Measurements from ENCODE around the gene TSEN34. TPM values are rescaled to one million over a fixed set of nuclear protein-coding genes. Genes with fewer than 3 reads are reported as not detected.
"Not testable (repeated sequence)": the region's sequence is repeated elsewhere in the genome, so short reads cannot be mapped to it uniquely, and the experiment has no call there.

Gene TSEN34
- total RNA-seq, 1 experiment from 2014 or later, result 194 TPM

DNA sequence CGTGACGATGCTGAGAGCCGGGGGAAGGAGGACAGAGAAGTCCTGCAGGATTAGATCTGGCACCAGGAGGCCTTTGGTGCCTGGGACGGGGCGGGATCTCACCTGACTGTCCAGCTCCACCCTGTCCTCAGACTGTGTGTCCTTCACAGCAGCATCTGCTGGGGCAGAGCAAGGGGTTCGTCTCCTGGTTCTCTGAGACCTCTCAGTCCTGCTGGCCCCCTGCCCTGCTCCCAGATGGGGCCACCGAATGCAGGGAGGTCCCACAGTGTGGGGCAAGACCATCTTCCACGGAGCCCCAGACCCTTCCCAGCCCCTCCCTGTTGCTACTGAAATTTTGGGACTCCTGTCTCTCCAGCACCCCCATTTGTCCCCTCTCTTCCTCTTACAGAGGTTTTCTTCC lies 27.2 kb downstream of the TSEN34 start:
- H3K27me3 ChIP-seq (ENCODE audit: control insufficient read depth, insufficient read depth, low read length), result no peaks in the 10 kb centered on the region
- H3K4me1 ChIP-seq (ENCODE audit: control insufficient read depth, insufficient read depth, low read length), result peaks cover 5% of the 10 kb centered on the region; the same call in 1 of the 2 replicates
- CTCF ChIA-PET, result interaction anchor here (0.6 kb wide), 1 partner anchor 86 kb away, joined by 5 read pairs; no protein-coding TSS in a partner anchor
- no peak for TF ChIP-seq SIN3A (IDR thresholded peaks at IDR 0.05; ENCODE audit: borderline replicate concordance, insufficient read depth, low read depth, low read length)
- TF ChIP-seq, protein P1, sequence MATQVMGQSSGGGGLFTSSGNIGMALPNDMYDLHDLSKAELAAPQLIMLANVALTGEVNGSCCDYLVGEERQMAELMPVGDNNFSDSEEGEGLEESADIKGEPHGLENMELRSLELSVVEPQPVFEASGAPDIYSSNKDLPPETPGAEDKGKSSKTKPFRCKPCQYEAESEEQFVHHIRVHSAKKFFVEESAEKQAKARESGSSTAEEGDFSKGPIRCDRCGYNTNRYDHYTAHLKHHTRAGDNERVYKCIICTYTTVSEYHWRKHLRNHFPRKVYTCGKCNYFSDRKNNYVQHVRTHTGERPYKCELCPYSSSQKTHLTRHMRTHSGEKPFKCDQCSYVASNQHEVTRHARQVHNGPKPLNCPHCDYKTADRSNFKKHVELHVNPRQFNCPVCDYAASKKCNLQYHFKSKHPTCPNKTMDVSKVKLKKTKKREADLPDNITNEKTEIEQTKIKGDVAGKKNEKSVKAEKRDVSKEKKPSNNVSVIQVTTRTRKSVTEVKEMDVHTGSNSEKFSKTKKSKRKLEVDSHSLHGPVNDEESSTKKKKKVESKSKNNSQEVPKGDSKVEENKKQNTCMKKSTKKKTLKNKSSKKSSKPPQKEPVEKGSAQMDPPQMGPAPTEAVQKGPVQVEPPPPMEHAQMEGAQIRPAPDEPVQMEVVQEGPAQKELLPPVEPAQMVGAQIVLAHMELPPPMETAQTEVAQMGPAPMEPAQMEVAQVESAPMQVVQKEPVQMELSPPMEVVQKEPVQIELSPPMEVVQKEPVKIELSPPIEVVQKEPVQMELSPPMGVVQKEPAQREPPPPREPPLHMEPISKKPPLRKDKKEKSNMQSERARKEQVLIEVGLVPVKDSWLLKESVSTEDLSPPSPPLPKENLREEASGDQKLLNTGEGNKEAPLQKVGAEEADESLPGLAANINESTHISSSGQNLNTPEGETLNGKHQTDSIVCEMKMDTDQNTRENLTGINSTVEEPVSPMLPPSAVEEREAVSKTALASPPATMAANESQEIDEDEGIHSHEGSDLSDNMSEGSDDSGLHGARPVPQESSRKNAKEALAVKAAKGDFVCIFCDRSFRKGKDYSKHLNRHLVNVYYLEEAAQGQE (IDR thresholded peaks at IDR 0.05; ENCODE audit: insufficient read depth in 1 of 2, low read depth in 2 of 2, low read length in 1 of 2), result no peak
- TF ChIP-seq, protein P2, sequence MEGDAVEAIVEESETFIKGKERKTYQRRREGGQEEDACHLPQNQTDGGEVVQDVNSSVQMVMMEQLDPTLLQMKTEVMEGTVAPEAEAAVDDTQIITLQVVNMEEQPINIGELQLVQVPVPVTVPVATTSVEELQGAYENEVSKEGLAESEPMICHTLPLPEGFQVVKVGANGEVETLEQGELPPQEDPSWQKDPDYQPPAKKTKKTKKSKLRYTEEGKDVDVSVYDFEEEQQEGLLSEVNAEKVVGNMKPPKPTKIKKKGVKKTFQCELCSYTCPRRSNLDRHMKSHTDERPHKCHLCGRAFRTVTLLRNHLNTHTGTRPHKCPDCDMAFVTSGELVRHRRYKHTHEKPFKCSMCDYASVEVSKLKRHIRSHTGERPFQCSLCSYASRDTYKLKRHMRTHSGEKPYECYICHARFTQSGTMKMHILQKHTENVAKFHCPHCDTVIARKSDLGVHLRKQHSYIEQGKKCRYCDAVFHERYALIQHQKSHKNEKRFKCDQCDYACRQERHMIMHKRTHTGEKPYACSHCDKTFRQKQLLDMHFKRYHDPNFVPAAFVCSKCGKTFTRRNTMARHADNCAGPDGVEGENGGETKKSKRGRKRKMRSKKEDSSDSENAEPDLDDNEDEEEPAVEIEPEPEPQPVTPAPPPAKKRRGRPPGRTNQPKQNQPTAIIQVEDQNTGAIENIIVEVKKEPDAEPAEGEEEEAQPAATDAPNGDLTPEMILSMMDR (IDR thresholded peaks at IDR 0.05), result no peak
- TF ChIP-seq TCF7L2 (IDR thresholded peaks at IDR 0.05; ENCODE audit: low read depth, low read length), result no peak
- no peak for TF ChIP-seq POLR2AphosphoS5 (IDR thresholded peaks at IDR 0.05; ENCODE audit: low read depth, low read length)
- ATAC-seq, result no peak
- no peak overlapping the region; the same call in 1 of the 2 replicates for H3K27ac ChIP-seq (ENCODE audit: low read length)
- DNase-seq (ENCODE audit: low read depth, low spot score), result no peak
- H3K9me3 ChIP-seq (ENCODE audit: control insufficient read depth, insufficient read depth, low read depth, low read length), result no peaks in the 10 kb centered on the region
- no peak overlapping the region for H3K4me3 ChIP-seq (ENCODE audit: low read depth in 2 of 2, low read length in 2 of 2)
- intact Hi-C loops (cut with micrococcal nuclease; ENCODE audit: unreplicated experiment), result no loop called here
- no TSS peak for BruUV-seq (replicated peaks)
- H3K36me3 ChIP-seq (ENCODE audit: control insufficient read depth, insufficient read depth, low read length), result no peaks in the 10 kb centered on the region
- in situ Hi-C loops (cut with HindIII; ENCODE audit: low pct_unique_long_range_greater_than_20kb, low sequenced_read_pairs), result no loop called here
- POLR2A ChIA-PET, result no interaction called here

DNA sequence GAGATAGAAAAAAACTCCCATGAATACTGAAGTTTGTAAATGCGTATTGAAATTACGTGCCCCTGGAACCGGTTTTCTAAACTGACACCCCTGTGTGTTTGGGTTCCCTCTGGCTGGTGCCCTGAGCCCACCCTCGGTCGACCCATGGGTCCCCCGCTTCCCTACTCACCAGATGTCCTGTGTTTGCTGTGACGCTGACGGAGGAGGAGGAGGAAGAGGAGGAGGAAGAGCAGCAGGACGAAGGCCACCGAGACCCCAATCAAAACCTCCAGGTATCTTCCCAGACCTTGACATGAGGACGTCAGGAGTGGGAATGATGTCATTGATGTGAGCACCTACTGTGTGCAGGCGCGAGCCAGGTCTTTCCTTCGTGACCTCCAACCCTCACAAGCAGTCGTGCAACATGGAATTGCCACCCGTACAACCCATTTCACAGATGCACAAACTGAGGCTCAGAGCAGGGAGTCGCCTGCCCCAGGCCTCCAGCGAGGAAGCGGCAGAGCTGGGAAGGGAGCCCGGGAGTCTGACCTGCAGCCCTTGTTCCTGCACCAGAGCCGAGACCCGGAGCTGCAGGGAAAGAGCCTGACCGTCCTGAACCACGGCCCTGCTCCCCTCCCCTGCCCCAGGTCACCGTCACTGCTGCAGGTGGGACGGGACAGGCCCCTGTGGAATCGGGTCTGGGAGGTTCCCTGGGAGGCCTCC lies 28.0 kb downstream of the TSEN34 start:
- Histone ChIP-seq H3K4me3 (ENCODE audit: low read depth in 2 of 2, low read length in 2 of 2) (no peak overlapping the region), H3K27me3 (ENCODE audit: control insufficient read depth, insufficient read depth, low read length) (no peaks in the 10 kb centered on the region), H3K9me3 (ENCODE audit: control insufficient read depth, insufficient read depth, low read depth, low read length) (no peaks in the 10 kb centered on the region), H3K27ac (ENCODE audit: low read length) (no peak overlapping the region), H3K36me3 (ENCODE audit: control insufficient read depth, insufficient read depth, low read length) (no peaks in the 10 kb centered on the region), H3K4me1 (ENCODE audit: control insufficient read depth, insufficient read depth, low read length) (peaks cover 5% of the 10 kb centered on the region; the same call in 1 of the 2 replicates)
- intact Hi-C loops (cut with micrococcal nuclease; ENCODE audit: unreplicated experiment), result no loop called here
- no peak for ATAC-seq
- in situ Hi-C loops (cut with HindIII; ENCODE audit: low pct_unique_long_range_greater_than_20kb, low sequenced_read_pairs), result no loop called here
- TF ChIP-seq, protein P2 (IDR thresholded peaks at IDR 0.05), result no peak
- TF ChIP-seq TCF7L2 (IDR thresholded peaks at IDR 0.05; ENCODE audit: low read depth, low read length) (no peak), POLR2AphosphoS5 (IDR thresholded peaks at IDR 0.05; ENCODE audit: low read depth, low read length) (no peak), SIN3A (IDR thresholded peaks at IDR 0.05; ENCODE audit: borderline replicate concordance, insufficient read depth, low read depth, low read length) (no peak)
- TF ChIP-seq, protein P1 (IDR thresholded peaks at IDR 0.05; ENCODE audit: insufficient read depth in 1 of 2, low read depth in 2 of 2, low read length in 1 of 2), result no peak
- no peak for DNase-seq (ENCODE audit: low read depth, low spot score)
- ChIA-PET CTCF (no interaction called here), POLR2A (no interaction called here)
- BruUV-seq (replicated peaks), result no TSS peak

DNA sequence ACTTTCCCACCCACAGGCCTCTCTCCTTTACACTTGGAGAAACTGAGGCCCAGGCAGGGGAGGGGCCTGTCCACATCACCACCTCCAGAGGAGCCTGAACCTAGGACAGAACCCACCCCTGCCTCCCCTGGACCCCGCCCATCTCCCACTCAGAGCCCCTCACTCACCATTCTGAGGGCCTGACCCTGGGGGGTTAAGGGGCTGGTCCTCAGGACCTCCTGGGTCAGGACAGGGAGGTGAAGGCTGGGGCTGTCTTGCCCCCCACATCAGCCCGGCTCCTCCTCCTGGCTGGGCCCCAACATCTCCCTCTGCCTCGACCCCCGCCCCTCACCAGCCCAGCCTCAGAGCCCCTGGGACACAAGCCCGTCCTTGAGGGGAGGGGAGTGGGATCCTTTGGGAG lies 28.6 kb downstream of the TSEN34 start:
- H3K36me3 ChIP-seq (ENCODE audit: control insufficient read depth, insufficient read depth, low read length); ATAC-seq; POLR2A ChIA-PET; H3K9me3 ChIP-seq (ENCODE audit: control insufficient read depth, insufficient read depth, low read depth, low read length); H3K27ac ChIP-seq (ENCODE audit: low read length); intact Hi-C loops (cut with micrococcal nuclease; ENCODE audit: unreplicated experiment); H3K4me3 ChIP-seq (ENCODE audit: low read depth in 2 of 2, low read length in 2 of 2); in situ Hi-C loops (cut with HindIII; ENCODE audit: low pct_unique_long_range_greater_than_20kb, low sequenced_read_pairs); DNase-seq (ENCODE audit: low read depth, low spot score); H3K27me3 ChIP-seq (ENCODE audit: control insufficient read depth, insufficient read depth, low read length); H3K4me1 ChIP-seq (ENCODE audit: control insufficient read depth, insufficient read depth, low read length); BruUV-seq (replicated peaks); CTCF ChIA-PET: not testable (repeated sequence)
